Fibroblast of lung (primary cell): ENCODE data around the gene PILRA. TPM values are rescaled to one million over a fixed set of nuclear protein-coding genes. Genes with fewer than 3 reads are reported as not detected.
"Not testable (repeated sequence)": the region's sequence is repeated elsewhere in the genome, so short reads cannot be mapped to it uniquely, and the experiment has no call there.

Source experiments
- DNase-seq, 2 donors: peaks; one replicate each; pipeline versions ENCODE4 v3.0.0 to v3.0.0-alpha.2; 2010; ENCODE audit warnings: low read depth in 2 of 2
- H2AFZ ChIP-seq: 2 replicates; pipeline ENCODE4 v1.5.1; 2012; ENCODE audit warnings: low read length, control low read depth, inconsistent platforms
- H3K27ac ChIP-seq: 2 replicates; pipeline ENCODE4 v1.5.1; 2011; ENCODE audit warnings: low read length, control low read depth; ENCODE audit not compliant: insufficient read depth
- H3K27me3 ChIP-seq: 2 replicates; pipeline ENCODE4 v1.5.1; 2011; ENCODE audit warnings: mild to moderate bottlenecking, low read length; ENCODE audit not compliant: control insufficient read depth, insufficient read depth
- H3K36me3 ChIP-seq: 2 replicates; pipeline ENCODE4 v1.5.1; 2011; ENCODE audit warnings: low read length; ENCODE audit not compliant: control insufficient read depth, insufficient read depth
- H3K4me1 ChIP-seq: 2 replicates; pipeline ENCODE4 v1.5.1; 2011; ENCODE audit warnings: low read length; ENCODE audit not compliant: control insufficient read depth, insufficient read depth; ENCODE audit errors: extremely low read depth
- H3K4me2 ChIP-seq: 2 replicates; pipeline ENCODE4 v1.5.1; 2011; ENCODE audit warnings: low read length, control low read depth; ENCODE audit not compliant: insufficient read depth; ENCODE audit errors: extremely low read depth
- H3K4me3 ChIP-seq, 4 experiments: fragments of 200-600 bp in 1 of 4; sonication (generic) in 1 of 4; replicated peaks in 1 of 4; 2 replicates each; pipeline ENCODE4 v1.5.1; 2011 to 2016; ENCODE audit warnings: low read length in 4 of 4, low read depth in 3 of 4, mild to moderate bottlenecking in 3 of 4, control low read depth in 2 of 4, inconsistent platforms in 1 of 4, mixed read lengths in 1 of 4; ENCODE audit not compliant: insufficient read depth in 1 of 4; ENCODE audit errors: control extremely low read depth in 1 of 4
- H3K79me2 ChIP-seq: 2 replicates; pipeline ENCODE4 v1.5.1; 2012; ENCODE audit warnings: mild to moderate bottlenecking, low read length, inconsistent platforms; ENCODE audit not compliant: control insufficient read depth, insufficient read depth
- H3K9ac ChIP-seq: 2 replicates; pipeline ENCODE4 v1.5.1; 2011; ENCODE audit warnings: mild to moderate bottlenecking, low read length, control low read depth; ENCODE audit not compliant: insufficient read depth
- H3K9me3 ChIP-seq: 2 replicates; pipeline ENCODE4 v1.5.1; 2012; ENCODE audit warnings: low read depth, low read length; ENCODE audit not compliant: control insufficient read depth, insufficient read depth
- H4K20me1 ChIP-seq: 2 replicates; pipeline ENCODE4 v1.5.1; 2011; ENCODE audit warnings: low read length; ENCODE audit not compliant: control insufficient read depth, insufficient read depth; ENCODE audit errors: extremely low read depth
- CTCF ChIP-seq, 2 donors: IDR thresholded peaks in 1 of 2; conservative IDR thresholded peaks in 1 of 2; 1 replicate in 1 of 2; 2 replicates in 1 of 2; pipeline ENCODE4 v1.5.1; 2011 to 2012; ENCODE audit warnings: low read length in 2 of 2, control low read depth in 1 of 2, inconsistent platforms in 1 of 2, low read depth in 1 of 2, mild to moderate bottlenecking in 1 of 2
- EZH2 ChIP-seq: IDR thresholded peaks from 2 replicates; pipeline ENCODE4 v1.5.1; 2012; ENCODE audit warnings: low read length, control low read depth, mild to moderate bottlenecking; ENCODE audit errors: missing control alignments
- polyA plus RNA-seq, 2 donors: library from polyadenylated mRNA; depleted of rRNA in 1 of 2; stranded (reverse) in 1 of 2; unstranded in 1 of 2; fragments of >200 nt; gene quantifications; 2 replicates each; pipeline ENCODE4 v1.2.1, GENCODE V29; 2011 to 2012; ENCODE audit warnings: missing spikeins in 1 of 2
- total RNA-seq: library from RNA; depleted of rRNA; stranded (reverse); fragments of >200 nt; gene quantifications from 2 replicates; pipeline ENCODE4 v1.2.1, GENCODE V29; 2014

Gene PILRA
- total and polyA plus RNA-seq, 2 donors (not counting 1 experiment from before 2014, with no cell fraction given): 0.15 to 0.33 TPM

DNA sequence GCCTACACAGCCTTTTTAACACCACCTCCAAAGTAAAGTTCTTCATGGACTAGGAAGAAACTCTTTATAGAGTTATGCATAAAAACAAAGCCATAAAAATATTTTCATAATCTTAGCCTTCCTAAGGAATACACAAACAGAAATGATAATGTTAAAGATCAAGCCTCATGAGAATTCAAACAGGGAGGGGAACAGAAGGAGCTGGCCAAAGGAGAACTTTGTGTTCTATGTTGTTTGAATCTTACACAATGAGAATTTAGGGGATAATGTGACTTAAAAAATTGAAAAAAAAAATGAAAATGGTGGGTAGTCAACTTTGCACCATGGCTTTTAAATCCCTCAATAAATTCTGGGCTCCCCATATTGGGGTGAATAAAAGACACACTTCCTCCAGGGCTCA, 24.5 kb upstream of the PILRA start:
- Histone ChIP-seq H3K79me2 (no peaks in the 10 kb centered on the region), H2AFZ (no peak overlapping the region), H3K4me3 (no peak overlapping the region), H3K9ac (no peak overlapping the region), H3K36me3 (peaks cover 23% of the 10 kb centered on the region), H3K27me3 (no peaks in the 10 kb centered on the region), H3K27ac (no peak overlapping the region), H3K4me1 (peaks cover 3% of the 10 kb centered on the region), H3K4me2 (no peak overlapping the region), H3K9me3 (no peaks in the 10 kb centered on the region), H4K20me1 (no peaks in the 10 kb centered on the region)
- no peak for DNase-seq
- TF ChIP-seq CTCF (conservative IDR thresholded peaks at IDR 0.05 in 1 of 2, IDR thresholded peaks at IDR 0.05 in 1 of 2; ENCODE audit: low read depth in 1 of 2, low read length in 2 of 2) (no peak), EZH2 (no peak)

DNA sequence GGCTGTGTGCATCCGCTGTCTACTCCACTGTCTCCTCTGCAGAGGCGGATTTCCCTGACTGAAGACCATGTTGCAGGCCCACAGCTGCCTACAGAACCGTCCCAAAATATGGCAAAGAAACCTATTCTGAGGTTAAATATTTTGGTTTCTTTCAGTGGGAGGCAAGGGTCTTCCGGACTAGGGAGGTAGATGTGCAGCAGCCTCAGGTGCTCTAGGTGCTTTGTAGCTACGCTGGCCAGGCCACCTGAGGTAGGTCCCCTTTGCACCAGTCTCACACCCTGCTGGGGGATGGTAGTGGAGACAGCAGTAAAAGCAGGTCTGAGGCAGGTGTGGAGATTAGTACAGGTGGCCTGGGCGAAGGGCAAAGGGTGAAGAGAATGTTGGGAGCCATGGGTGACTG, 23.5 kb upstream of the PILRA start:
- no peak overlapping the region for H3K27ac ChIP-seq
- H3K4me1 ChIP-seq: peaks cover 1% of the 10 kb centered on the region
- TF ChIP-seq EZH2: no peak
- TF ChIP-seq CTCF (conservative IDR thresholded peaks at IDR 0.05 in 1 of 2, IDR thresholded peaks at IDR 0.05 in 1 of 2; ENCODE audit: low read depth in 1 of 2, low read length in 2 of 2): no peak
- no peak overlapping the region for H3K9ac ChIP-seq
- no peak overlapping the region for H3K4me2 ChIP-seq
- no peak overlapping the region for H2AFZ ChIP-seq
- no peaks in the 10 kb centered on the region for H4K20me1 ChIP-seq
- no peaks in the 10 kb centered on the region for H3K27me3 ChIP-seq
- no peak for DNase-seq
- no peak overlapping the region for H3K4me3 ChIP-seq
- peaks cover 24% of the 10 kb centered on the region for H3K36me3 ChIP-seq
- no peaks in the 10 kb centered on the region for H3K9me3 ChIP-seq
- no peaks in the 10 kb centered on the region for H3K79me2 ChIP-seq

DNA sequence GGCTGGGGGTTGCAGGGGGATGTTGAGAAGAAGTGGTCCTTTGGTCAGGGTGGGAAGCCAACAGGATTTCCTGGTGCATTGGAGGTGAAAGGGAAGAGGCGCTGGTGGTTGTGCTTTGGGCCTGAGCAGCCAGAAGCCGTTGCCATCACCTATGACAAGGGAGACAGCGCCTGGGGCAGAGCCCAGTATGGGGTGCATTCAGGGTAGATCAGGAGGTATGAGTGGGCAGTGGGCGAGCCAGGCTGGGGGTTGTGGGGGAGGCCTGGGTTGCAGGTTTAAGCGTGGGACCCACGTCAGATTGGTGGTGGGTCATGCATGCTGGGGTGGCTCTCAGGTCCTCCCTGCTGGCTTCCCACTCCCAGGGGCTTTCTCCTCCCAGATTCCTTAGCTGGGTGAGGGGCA, 21.6 kb upstream of the PILRA start:
- H3K27ac ChIP-seq: no peak overlapping the region
- H3K27me3 ChIP-seq: no peaks in the 10 kb centered on the region
- no peak overlapping the region for H3K4me2 ChIP-seq
- no peaks in the 10 kb centered on the region for H3K79me2 ChIP-seq
- no peaks in the 10 kb centered on the region for H4K20me1 ChIP-seq
- H3K4me3 ChIP-seq: no peak overlapping the region
- no peak overlapping the region for H3K9ac ChIP-seq
- no peaks in the 10 kb centered on the region for H3K4me1 ChIP-seq
- no peak for DNase-seq
- H3K9me3 ChIP-seq: no peaks in the 10 kb centered on the region
- no peak for TF ChIP-seq EZH2
- no peak for TF ChIP-seq CTCF (conservative IDR thresholded peaks at IDR 0.05 in 1 of 2, IDR thresholded peaks at IDR 0.05 in 1 of 2; ENCODE audit: low read depth in 1 of 2, low read length in 2 of 2)
- peaks cover 29% of the 10 kb centered on the region for H3K36me3 ChIP-seq
- H2AFZ ChIP-seq: no peak overlapping the region

- H4K20me1 ChIP-seq, DNase-seq, H3K4me1 ChIP-seq, H3K27ac ChIP-seq, H3K4me3 ChIP-seq, H2AFZ ChIP-seq, H3K79me2 ChIP-seq, H3K4me2 ChIP-seq, H3K9me3 ChIP-seq, H3K27me3 ChIP-seq, H3K9ac ChIP-seq: not testable (repeated sequence)
- peaks cover 30% of the 10 kb centered on the region for H3K36me3 ChIP-seq
These were observed 21.0 kb upstream of the PILRA start for GRCh38 chr7:100352230-100352781.
